Transverse colon (tissue), 4 donors: Measurements from ENCODE around the gene ZNF526. TPM values are rescaled to one million over a fixed set of nuclear protein-coding genes. Genes with fewer than 3 reads are reported as not detected.

ENCODE experiments used
- DNase-seq: peaks from one replicate; pipeline ENCODE4 v3.0.0-alpha.2; 2019
- H3K27ac ChIP-seq, 4 donors: fragments of 200-600 bp; sonication (generic); 2 replicates each; pipeline ENCODE4 v1.5.1; 2016 to 2018; ENCODE audit warnings: inconsistent platforms in 4 of 4
- H3K27me3 ChIP-seq: fragments of 200-600 bp; sonication (generic); 2 replicates; pipeline ENCODE4 v1.5.1; 2017; ENCODE audit warnings: inconsistent platforms
- H3K36me3 ChIP-seq, 4 donors: fragments of 200-600 bp; sonication (generic); 2 replicates each; pipeline ENCODE4 v1.5.1; 2017 to 2019; ENCODE audit warnings: inconsistent platforms in 4 of 4
- H3K4me1 ChIP-seq, 4 donors: fragments of 200-600 bp; sonication (generic); 2 replicates each; pipeline ENCODE4 v1.5.1; 2017 to 2020; ENCODE audit warnings: inconsistent platforms in 4 of 4
- H3K4me3 ChIP-seq, 4 donors: fragments of 200-600 bp; sonication (generic); 1 replicate in 1 of 4; 2 replicates in 3 of 4; pipeline versions ENCODE4 v1.5.1 to v1.6.1; 2017 to 2019; ENCODE audit warnings: inconsistent platforms in 4 of 4
- H3K9me3 ChIP-seq, 2 donors: fragments of 200-600 bp; sonication (generic); 2 replicates each; pipeline ENCODE4 v1.5.1; 2017 to 2019; ENCODE audit warnings: inconsistent platforms in 2 of 2
- EP300 ChIP-seq: sonication (generic); formaldehyde crosslinking; IDR thresholded peaks from one replicate; pipeline ENCODE4 v1.6.1; 2017; ENCODE audit warnings: antibody characterized with exemption, low read depth
- POLR2A ChIP-seq: fragments of 450-650 bp; IDR thresholded peaks from one replicate; pipeline ENCODE4 v1.6.1; 2016; ENCODE audit warnings: antibody characterized with exemption, mild to moderate bottlenecking, moderate library complexity
- POLR2AphosphoS5 ChIP-seq, 3 donors: sonication (generic); formaldehyde crosslinking; IDR thresholded peaks; one replicate each; pipeline ENCODE4 v1.6.1; 2016; ENCODE audit warnings: antibody characterized with exemption in 3 of 3
- whole genome bisulfite sequencing, 2 donors: methylation state at CpG; one replicate each; pipeline ENCODE4 v1.1.5; 2018; ENCODE audit warnings: low coverage in 1 of 2; 5-methylcytosine and 5-hydroxymethylcytosine counted together
- in situ Hi-C, 4 donors: fragments of 200-750 bp; cut with MboI; loops; one replicate each; pipeline versions ENCODE4 v1.15.0 to v1.15.1; 2017; ENCODE audit warnings: low sequenced_read_pairs in 3 of 4, low pct_ligation_motif_present in 1 of 4, low pct_unique_long_range_greater_than_20kb in 1 of 4
- intact Hi-C: fragments of 100-400 bp; cut with DNase I; formaldehyde crosslinking; loops from one replicate; pipeline ENCODE4 v1.15.1; 2023; ENCODE audit warnings: low total_unique reads
- total RNA-seq, 4 donors: library from RNA; depleted of rRNA; stranded (reverse); fragments of >200 nt; gene quantifications; one replicate each; pipeline ENCODE4 v1.1.0, GENCODE V29; 2016
- TF ChIP-seq, protein P1 (sequence below), 5 experiments: fragments of 200-600 bp in 3 of 5; fragments of 450-650 bp in 2 of 5; sonication (generic) in 3 of 5; IDR thresholded peaks; 1 replicate in 2 of 5; 2 replicates in 3 of 5; pipeline ENCODE4 v1.5.1; 2016 to 2017; ENCODE audit warnings: antibody characterized with exemption in 5 of 5, inconsistent platforms in 3 of 5, mild to moderate bottlenecking in 2 of 5, moderate library complexity in 1 of 5

ZNF526 gene
- total RNA-seq, 4 donors from 2014 or later = 6.4 to 19.5 (median 6.8) TPM

DNA sequence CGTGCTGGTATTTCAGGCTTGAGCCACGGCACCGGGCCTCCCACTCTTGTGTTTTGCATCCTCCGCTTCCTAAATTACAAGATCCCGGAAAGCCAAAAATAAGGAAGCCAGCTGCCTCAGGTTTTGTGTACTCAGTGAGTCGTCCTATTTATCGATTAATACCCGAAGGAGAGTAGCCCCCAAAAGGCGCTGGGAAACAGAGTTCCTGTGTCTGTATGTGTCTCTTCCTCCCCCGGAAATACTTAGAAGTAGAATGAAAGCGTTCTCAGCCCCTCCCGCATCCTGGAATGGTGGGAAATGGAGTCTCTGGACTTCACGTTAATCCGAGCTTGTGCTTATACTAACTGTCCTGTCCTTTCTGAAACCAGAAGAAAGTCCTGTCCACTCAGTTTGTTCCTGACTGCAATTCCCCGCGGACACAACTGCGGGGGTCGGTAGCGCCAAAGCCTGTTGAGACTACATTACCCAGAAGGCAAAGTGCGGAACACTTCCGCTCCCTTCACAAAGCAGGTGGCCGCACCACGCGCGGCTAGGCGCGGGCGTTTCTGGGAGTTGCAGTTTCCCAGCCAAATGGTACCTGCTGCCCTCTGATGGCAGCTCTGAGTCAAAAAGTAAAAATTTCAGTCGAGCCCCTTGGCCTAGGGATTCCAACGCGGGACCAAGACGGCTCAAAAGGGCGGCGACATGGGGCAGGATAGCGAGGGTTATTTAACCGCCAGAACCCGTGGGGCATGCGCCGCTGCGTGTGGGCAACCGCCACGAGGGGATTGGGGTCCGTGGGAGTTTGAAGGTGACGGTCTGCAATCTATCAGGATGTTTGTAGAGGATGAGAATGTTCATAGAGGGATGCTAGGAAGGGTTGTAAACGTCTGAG, 24.5 kb downstream of the ZNF526 start:
- 0 to 1% methylated on average over 3 to 45 of the region's 45 CpGs for WGBS, 2 donors
- in situ Hi-C loops (no loop called here), intact Hi-C loops (no loop called here)
- H3K4me1 ChIP-seq = peaks cover 12 to 46% (median 36%) of the 10 kb centered on the region in 4 donors
- TF ChIP-seq EP300 (no peak), POLR2A (peak; percentile 85), POLR2AphosphoS5 (IDR thresholded peaks at IDR 0.05) (peak; percentile 82 to 85 (median 84))
- TF ChIP-seq, protein P1, sequence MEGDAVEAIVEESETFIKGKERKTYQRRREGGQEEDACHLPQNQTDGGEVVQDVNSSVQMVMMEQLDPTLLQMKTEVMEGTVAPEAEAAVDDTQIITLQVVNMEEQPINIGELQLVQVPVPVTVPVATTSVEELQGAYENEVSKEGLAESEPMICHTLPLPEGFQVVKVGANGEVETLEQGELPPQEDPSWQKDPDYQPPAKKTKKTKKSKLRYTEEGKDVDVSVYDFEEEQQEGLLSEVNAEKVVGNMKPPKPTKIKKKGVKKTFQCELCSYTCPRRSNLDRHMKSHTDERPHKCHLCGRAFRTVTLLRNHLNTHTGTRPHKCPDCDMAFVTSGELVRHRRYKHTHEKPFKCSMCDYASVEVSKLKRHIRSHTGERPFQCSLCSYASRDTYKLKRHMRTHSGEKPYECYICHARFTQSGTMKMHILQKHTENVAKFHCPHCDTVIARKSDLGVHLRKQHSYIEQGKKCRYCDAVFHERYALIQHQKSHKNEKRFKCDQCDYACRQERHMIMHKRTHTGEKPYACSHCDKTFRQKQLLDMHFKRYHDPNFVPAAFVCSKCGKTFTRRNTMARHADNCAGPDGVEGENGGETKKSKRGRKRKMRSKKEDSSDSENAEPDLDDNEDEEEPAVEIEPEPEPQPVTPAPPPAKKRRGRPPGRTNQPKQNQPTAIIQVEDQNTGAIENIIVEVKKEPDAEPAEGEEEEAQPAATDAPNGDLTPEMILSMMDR (IDR thresholded peaks at IDR 0.05) = peak; percentile 44 to 76 (median 58)
- DNase-seq = peak; percentile 94
- no peaks in the 10 kb centered on the region for H3K9me3 ChIP-seq
- peaks cover 0 to 10% (median 3%) of the 10 kb centered on the region in 4 donors for H3K36me3 ChIP-seq
- no peaks in the 10 kb centered on the region for H3K27me3 ChIP-seq
- peak overlapping the region; percentile 15 to 94 (median 85) for H3K4me3 ChIP-seq
- peak overlapping the region; percentile 82 to 96 (median 90) for H3K27ac ChIP-seq

DNA sequence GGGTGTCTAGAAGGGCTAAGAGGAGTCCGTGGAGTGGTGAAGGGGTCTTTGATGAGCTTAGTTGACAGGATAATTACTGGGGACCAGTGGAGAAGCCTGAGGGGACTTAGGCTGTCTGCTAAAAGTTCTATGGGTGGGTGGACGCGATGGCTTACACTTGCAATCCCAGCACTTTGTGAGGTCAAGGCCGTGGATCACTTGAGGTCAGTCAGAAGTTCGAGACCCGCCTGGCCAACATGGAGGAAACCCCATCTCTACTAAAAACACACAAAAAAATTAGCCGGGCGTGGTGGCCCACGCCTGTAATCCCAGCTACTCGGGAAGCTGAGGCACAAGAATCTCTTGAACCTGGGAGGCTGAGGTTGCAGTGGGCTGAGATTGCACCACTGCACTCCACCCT, 25.1 kb downstream of the ZNF526 start:
- peak overlapping the region; percentile 82 to 96 (median 90) for H3K27ac ChIP-seq
- in situ Hi-C loops = no loop called here
- H3K27me3 ChIP-seq = no peaks in the 10 kb centered on the region
- no peak overlapping the region for H3K4me3 ChIP-seq
- 70% methylated on average over 10 of the region's 10 CpGs; no CpG with 5 or more reads in 1 of the 2 donors for WGBS, 2 donors
- TF ChIP-seq POLR2AphosphoS5 (IDR thresholded peaks at IDR 0.05) (no peak), EP300 (no peak), POLR2A (no peak)
- TF ChIP-seq, protein P1 (IDR thresholded peaks at IDR 0.05) = no peak
- H3K4me1 ChIP-seq = peaks cover 17 to 45% (median 38%) of the 10 kb centered on the region in 4 donors
- intact Hi-C loops = no loop called here
- no peak for DNase-seq
- H3K9me3 ChIP-seq = no peaks in the 10 kb centered on the region
- peaks cover 0 to 11% (median 3%) of the 10 kb centered on the region in 4 donors for H3K36me3 ChIP-seq

DNA sequence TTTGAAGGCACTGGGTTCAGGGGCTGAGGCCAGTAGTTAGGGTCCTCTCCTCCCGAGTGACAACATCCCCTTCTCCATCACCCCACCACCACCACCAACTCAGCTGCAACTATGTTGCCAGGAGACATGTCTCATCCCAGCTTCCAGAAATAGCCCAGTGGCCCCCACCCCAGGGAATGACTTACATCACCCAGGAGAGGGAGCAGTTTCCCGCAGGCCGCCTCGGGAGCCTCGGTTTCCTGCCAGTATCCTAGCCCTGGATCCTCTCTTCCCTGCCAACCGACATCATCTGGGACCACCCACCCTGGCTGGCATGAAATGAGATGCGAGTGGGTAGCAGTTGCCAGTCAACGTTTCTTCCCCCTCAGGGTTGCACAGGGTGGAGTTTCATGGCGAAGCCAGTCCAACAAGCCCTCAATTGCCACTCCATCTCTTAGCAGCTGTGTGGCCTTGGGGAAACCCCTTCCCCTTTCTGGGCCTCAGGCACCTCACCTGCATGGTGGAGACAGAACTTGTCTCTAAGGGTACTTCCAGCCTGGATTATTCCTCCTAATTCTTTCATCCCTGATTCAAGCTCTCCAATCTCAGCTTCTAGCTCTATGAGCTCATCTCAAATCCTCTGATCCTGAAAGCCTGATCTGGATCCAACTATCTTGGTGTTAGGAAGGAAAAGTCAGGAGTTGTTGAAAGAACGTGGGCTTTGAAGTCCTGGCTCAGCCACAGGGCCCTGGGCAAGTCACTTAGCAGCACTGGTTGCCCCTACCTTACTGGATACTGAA, 26.2 kb downstream of the ZNF526 start:
- TF ChIP-seq POLR2AphosphoS5 (IDR thresholded peaks at IDR 0.05) (peak; percentile 25 to 72 (median 56)), POLR2A (no peak), EP300 (no peak)
- TF ChIP-seq, protein P1 (IDR thresholded peaks at IDR 0.05) = peak; percentile 57 to 63 (median 62)
- peaks cover 0 to 11% (median 3%) of the 10 kb centered on the region in 4 donors for H3K36me3 ChIP-seq
- no peaks in the 10 kb centered on the region for H3K9me3 ChIP-seq
- peak; percentile 74 for DNase-seq
- H3K27me3 ChIP-seq = no peaks in the 10 kb centered on the region
- H3K4me1 ChIP-seq = peaks cover 17 to 45% (median 39%) of the 10 kb centered on the region in 4 donors
- WGBS, 2 donors = 25% methylated on average over 10 of the region's 10 CpGs; no CpG with 5 or more reads in 1 of the 2 donors
- in situ Hi-C loops = no loop called here
- H3K4me3 ChIP-seq = no peak overlapping the region
- intact Hi-C loops = loop anchor here (2.0 kb wide), 1 partner anchor 32 kb away; no protein-coding TSS in a partner anchor
- peak overlapping the region; percentile 34 to 96 (median 86) for H3K27ac ChIP-seq
